ENCODE data around the gene ITGB3. TPM values are rescaled to one million over a fixed set of nuclear protein-coding genes. Genes with fewer than 3 reads are reported as not detected.

The ITGB3 gene
- total RNA-seq, 4 donors from 2014 or later: 48.6 to 61.5 (median 54.9) TPM

DNA sequence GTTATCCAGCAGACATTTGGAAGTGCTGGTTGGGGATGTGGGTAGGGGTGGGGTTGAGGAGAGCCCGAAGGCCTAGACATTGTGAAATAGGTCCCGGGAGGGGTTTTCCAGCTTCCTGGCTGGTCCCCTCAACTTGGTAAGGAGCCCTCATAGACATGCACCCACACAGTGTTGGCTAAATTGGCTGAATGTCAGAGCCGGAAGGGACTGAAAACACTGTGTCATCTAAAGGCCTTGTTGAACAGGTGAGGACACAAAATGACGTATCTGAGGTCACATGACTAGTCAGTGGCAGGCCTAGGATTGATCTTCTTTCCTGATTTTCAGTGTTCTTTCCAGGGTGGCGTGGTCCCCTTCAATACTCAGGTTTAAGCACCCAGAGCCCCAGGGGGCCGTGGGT lies 27.6 kb downstream of the ITGB3 start:
- intact Hi-C loops (cut with DNase I): no loop called here
- Histone ChIP-seq H3K27ac (replicated peaks in 1 of 4) (peak overlapping the region in 2 of 4 donors; percentile 89 to 95), H3K36me3 (peaks cover 0 to 30% (median 6%) of the 10 kb centered on the region in 4 donors), H3K9me3 (no peaks in the 10 kb centered on the region), H3K4me3 (no peak overlapping the region), H3K27me3 (no peaks in the 10 kb centered on the region), H3K4me1 (peaks cover 47 to 55% (median 52%) of the 10 kb centered on the region in 4 donors)
- TF ChIP-seq CTCF (IDR thresholded peaks at IDR 0.05) (no peak), POLR2A (IDR thresholded peaks at IDR 0.05; ENCODE audit: low read depth) (no peak), EP300 (IDR thresholded peaks at IDR 0.05) (no peak), POLR2AphosphoS5 (IDR thresholded peaks at IDR 0.05) (no peak)
- WGBS: 100% methylated on average over 4 of the region's 6 CpGs
- no peak for DNase-seq (ENCODE audit: extremely low spot score)

GRCh38 chr17:47285003-47285402 lies 31.4 kb downstream of the ITGB3 start:
- Histone ChIP-seq H3K27me3 (no peaks in the 10 kb centered on the region), H3K4me1 (peaks cover 12 to 17% (median 14%) of the 10 kb centered on the region in 4 donors), H3K36me3 (peaks cover 4 to 60% (median 33%) of the 10 kb centered on the region in 4 donors), H3K4me3 (no peak overlapping the region), H3K27ac (replicated peaks in 1 of 4) (no peak overlapping the region), H3K9me3 (no peaks in the 10 kb centered on the region)
- TF ChIP-seq POLR2A (IDR thresholded peaks at IDR 0.05; ENCODE audit: low read depth): no peak
- TF ChIP-seq EP300 (IDR thresholded peaks at IDR 0.05): no peak
- TF ChIP-seq POLR2AphosphoS5 (IDR thresholded peaks at IDR 0.05): no peak
- no peak for TF ChIP-seq CTCF (IDR thresholded peaks at IDR 0.05)
- intact Hi-C loops (cut with DNase I): no loop called here
- no peak for DNase-seq (ENCODE audit: extremely low spot score)
- WGBS: 96% methylated on average over 6 of the region's 6 CpGs

- Histone ChIP-seq H3K27ac (replicated peaks in 1 of 4) (no peak overlapping the region), H3K4me3 (no peak overlapping the region), H3K36me3 (peaks cover 4 to 74% (median 43%) of the 10 kb centered on the region in 4 donors), H3K9me3 (no peaks in the 10 kb centered on the region), H3K4me1 (peaks cover 2 to 4% (median 2%) of the 10 kb centered on the region in 4 donors), H3K27me3 (no peaks in the 10 kb centered on the region)
- TF ChIP-seq POLR2AphosphoS5 (IDR thresholded peaks at IDR 0.05) (no peak), POLR2A (IDR thresholded peaks at IDR 0.05; ENCODE audit: low read depth) (no peak), EP300 (IDR thresholded peaks at IDR 0.05) (no peak), CTCF (IDR thresholded peaks at IDR 0.05) (no peak)
- DNase-seq (ENCODE audit: extremely low spot score): no peak
- 88% methylated on average over 6 of the region's 6 CpGs for WGBS
- intact Hi-C loops (cut with DNase I): no loop called here
These were observed 32.7 kb downstream of the ITGB3 start for GRCh38 chr17:47286198-47286914.

- 100% methylated on average over 4 of the region's 4 CpGs for WGBS
- intact Hi-C loops (cut with DNase I): no loop called here
- H3K4me1 ChIP-seq: no peaks in the 10 kb centered on the region
- no peak for DNase-seq (ENCODE audit: extremely low spot score)
- H3K9me3 ChIP-seq: no peaks in the 10 kb centered on the region
- H3K27me3 ChIP-seq: no peaks in the 10 kb centered on the region
- TF ChIP-seq CTCF (IDR thresholded peaks at IDR 0.05) (no peak), EP300 (IDR thresholded peaks at IDR 0.05) (no peak), POLR2A (IDR thresholded peaks at IDR 0.05; ENCODE audit: low read depth) (no peak), POLR2AphosphoS5 (IDR thresholded peaks at IDR 0.05) (no peak)
- H3K27ac ChIP-seq (replicated peaks in 1 of 4): no peak overlapping the region
- H3K36me3 ChIP-seq: peaks cover 6 to 81% (median 45%) of the 10 kb centered on the region in 4 donors
- H3K4me3 ChIP-seq: no peak overlapping the region
These were observed 33.4 kb downstream of the ITGB3 start for GRCh38 chr17:47287068-47287467.

Measured in esophagus muscularis mucosa (tissue), 4 donors.